ENCODE data around the gene IRF6.
A peak's percentile ranks its signal among the peaks of the same experiment; 100 is the strongest.

IRF6 gene

GRCh38 chr1:209823143-209824041 lies 17.4 kb upstream of the IRF6 start:
- POLR2A ChIA-PET, result no interaction called here
- Histone ChIP-seq H3K4me3 (ENCODE audit: control insufficient read depth in 1 of 7, extremely low read depth in 1 of 7, insufficient read depth in 4 of 7, low read depth in 2 of 7, low read length in 6 of 7) (peak overlapping the region in 1 of 7 experiments; percentile 24), H3K9me3 (ENCODE audit: control extremely low read depth in 1 of 5, control insufficient read depth in 4 of 5, insufficient read depth in 2 of 5, low read depth in 1 of 5, low read length in 4 of 5) (no peaks in the 10 kb centered on the region), H3K27ac (ENCODE audit: insufficient read depth in 1 of 2, low read depth in 1 of 2, low read length in 2 of 2, poor library complexity in 1 of 2, severe bottlenecking in 2 of 2) (no peak overlapping the region), H3K4me1 (ENCODE audit: control extremely low read depth in 1 of 4, control insufficient read depth in 4 of 4, insufficient read depth in 4 of 4, low read length in 3 of 4) (peaks cover 0 to 7% (median 0%) of the 10 kb centered on the region in 4 experiments), H3K27me3 (replicated peaks in 2 of 5; ENCODE audit: control insufficient read depth in 4 of 5, insufficient read depth in 5 of 5, low read length in 4 of 5) (peaks cover 0 to 8% (median 5%) of the 10 kb centered on the region in 5 experiments), H3K36me3 (ENCODE audit: control insufficient read depth in 4 of 4, insufficient read depth in 4 of 4, low read length in 3 of 4) (no peaks in the 10 kb centered on the region)
- CTCF ChIA-PET, result interaction anchor here (0.6 to 11.4 kb wide), 13 partner anchors 9 to 224 kb away, joined by 3 to 106 read pairs (median 3); partner anchors contain the start of gene IRF6
- peak; percentile 54 to 84 (median 79) for DNase-seq
- 90% methylated on average over 3 of the region's 12 CpGs for whole genome bisulfite sequencing (ENCODE audit: insufficient coverage)

- WGBS (ENCODE audit: insufficient coverage), result 73% methylated on average over 7 of the region's 7 CpGs
- CTCF ChIA-PET, result interaction anchor here (0.9 to 11.4 kb wide), 7 partner anchors 9 to 36 kb away, joined by 3 to 106 read pairs (median 5); partner anchors contain the start of gene IRF6
- Histone ChIP-seq H3K4me3 (ENCODE audit: control insufficient read depth in 1 of 7, extremely low read depth in 1 of 7, insufficient read depth in 4 of 7, low read depth in 2 of 7, low read length in 6 of 7) (peak overlapping the region in 1 of 7 experiments; percentile 24), H3K4me1 (ENCODE audit: control extremely low read depth in 1 of 4, control insufficient read depth in 4 of 4, insufficient read depth in 4 of 4, low read length in 3 of 4) (peaks cover 0 to 5% (median 0%) of the 10 kb centered on the region in 4 experiments), H3K36me3 (ENCODE audit: control insufficient read depth in 4 of 4, insufficient read depth in 4 of 4, low read length in 3 of 4) (no peaks in the 10 kb centered on the region), H3K27me3 (replicated peaks in 2 of 5; ENCODE audit: control insufficient read depth in 4 of 5, insufficient read depth in 5 of 5, low read length in 4 of 5) (peaks cover 0 to 8% (median 5%) of the 10 kb centered on the region in 5 experiments), H3K27ac (ENCODE audit: insufficient read depth in 1 of 2, low read depth in 1 of 2, low read length in 2 of 2, poor library complexity in 1 of 2, severe bottlenecking in 2 of 2) (no peak overlapping the region), H3K9me3 (ENCODE audit: control extremely low read depth in 1 of 5, control insufficient read depth in 4 of 5, insufficient read depth in 2 of 5, low read depth in 1 of 5, low read length in 4 of 5) (no peaks in the 10 kb centered on the region)
- no peak for DNase-seq
- POLR2A ChIA-PET, result no interaction called here
These were observed 16.8 kb upstream of the IRF6 start for GRCh38 chr1:209822706-209823105.

GRCh38 chr1:209820986-209821385 lies 15.0 kb upstream of the IRF6 start:
- 96% methylated on average over 2 of the region's 4 CpGs for WGBS (ENCODE audit: insufficient coverage)
- Histone ChIP-seq H3K9me3 (ENCODE audit: control extremely low read depth in 1 of 5, control insufficient read depth in 4 of 5, insufficient read depth in 2 of 5, low read depth in 1 of 5, low read length in 4 of 5) (no peaks in the 10 kb centered on the region), H3K27ac (ENCODE audit: insufficient read depth in 1 of 2, low read depth in 1 of 2, low read length in 2 of 2, poor library complexity in 1 of 2, severe bottlenecking in 2 of 2) (no peak overlapping the region), H3K36me3 (ENCODE audit: control insufficient read depth in 4 of 4, insufficient read depth in 4 of 4, low read length in 3 of 4) (no peaks in the 10 kb centered on the region), H3K27me3 (replicated peaks in 2 of 5; ENCODE audit: control insufficient read depth in 4 of 5, insufficient read depth in 5 of 5, low read length in 4 of 5) (peaks cover 0 to 8% (median 5%) of the 10 kb centered on the region in 5 experiments), H3K4me1 (ENCODE audit: control extremely low read depth in 1 of 4, control insufficient read depth in 4 of 4, insufficient read depth in 4 of 4, low read length in 3 of 4) (peaks cover 0 to 5% (median 0%) of the 10 kb centered on the region in 4 experiments), H3K4me3 (ENCODE audit: control insufficient read depth in 1 of 7, extremely low read depth in 1 of 7, insufficient read depth in 4 of 7, low read depth in 2 of 7, low read length in 6 of 7) (no peak overlapping the region)
- no peak for DNase-seq
- CTCF ChIA-PET, result interaction anchor here (0.7 to 11.4 kb wide), 2 partner anchors 11 to 47 kb away, joined by 3 to 106 read pairs; partner anchors contain the start of gene IRF6
- POLR2A ChIA-PET, result no interaction called here

- no peaks in the 10 kb centered on the region for H3K9me3 ChIP-seq (ENCODE audit: control extremely low read depth in 1 of 5, control insufficient read depth in 4 of 5, insufficient read depth in 2 of 5, low read depth in 1 of 5, low read length in 4 of 5)
- peaks cover 0 to 8% (median 5%) of the 10 kb centered on the region in 5 experiments for H3K27me3 ChIP-seq (replicated peaks in 2 of 5; ENCODE audit: control insufficient read depth in 4 of 5, insufficient read depth in 5 of 5, low read length in 4 of 5)
- H3K36me3 ChIP-seq (ENCODE audit: control insufficient read depth in 4 of 4, insufficient read depth in 4 of 4, low read length in 3 of 4), result no peaks in the 10 kb centered on the region
- no peak for DNase-seq
- CTCF ChIA-PET, result interaction anchor here (1.3 to 11.4 kb wide), 2 partner anchors 9 to 19 kb away, joined by 3 to 106 read pairs; partner anchors contain the start of gene IRF6
- peaks cover 0 to 5% (median 0%) of the 10 kb centered on the region in 4 experiments for H3K4me1 ChIP-seq (ENCODE audit: control extremely low read depth in 1 of 4, control insufficient read depth in 4 of 4, insufficient read depth in 4 of 4, low read length in 3 of 4)
- no CpG with 5 or more reads among the region's 1 CpG for WGBS (ENCODE audit: insufficient coverage)
- POLR2A ChIA-PET, result no interaction called here
- H3K27ac ChIP-seq (ENCODE audit: insufficient read depth in 1 of 2, low read depth in 1 of 2, low read length in 2 of 2, poor library complexity in 1 of 2, severe bottlenecking in 2 of 2), result no peak overlapping the region
- H3K4me3 ChIP-seq (ENCODE audit: control insufficient read depth in 1 of 7, extremely low read depth in 1 of 7, insufficient read depth in 4 of 7, low read depth in 2 of 7, low read length in 6 of 7), result no peak overlapping the region
These were observed 13.1 kb upstream of the IRF6 start for GRCh38 chr1:209819058-209819457.

- Histone ChIP-seq H3K9me3 (ENCODE audit: control extremely low read depth in 1 of 5, control insufficient read depth in 4 of 5, insufficient read depth in 2 of 5, low read depth in 1 of 5, low read length in 4 of 5) (no peaks in the 10 kb centered on the region), H3K27me3 (replicated peaks in 2 of 5; ENCODE audit: control insufficient read depth in 4 of 5, insufficient read depth in 5 of 5, low read length in 4 of 5) (peaks cover 0 to 8% (median 5%) of the 10 kb centered on the region in 5 experiments), H3K4me3 (ENCODE audit: control insufficient read depth in 1 of 7, extremely low read depth in 1 of 7, insufficient read depth in 4 of 7, low read depth in 2 of 7, low read length in 6 of 7) (no peak overlapping the region), H3K36me3 (ENCODE audit: control insufficient read depth in 4 of 4, insufficient read depth in 4 of 4, low read length in 3 of 4) (no peaks in the 10 kb centered on the region), H3K4me1 (ENCODE audit: control extremely low read depth in 1 of 4, control insufficient read depth in 4 of 4, insufficient read depth in 4 of 4, low read length in 3 of 4) (no peaks in the 10 kb centered on the region), H3K27ac (ENCODE audit: insufficient read depth in 1 of 2, low read depth in 1 of 2, low read length in 2 of 2, poor library complexity in 1 of 2, severe bottlenecking in 2 of 2) (no peak overlapping the region)
- ChIA-PET CTCF (interaction anchor here (11.4 kb wide), 1 partner anchor 7 kb away, joined by 106 read pairs; the partner anchor contains the start of gene IRF6), POLR2A (no interaction called here)
- 100% methylated on average over 1 of the region's 1 CpG for WGBS (ENCODE audit: insufficient coverage)
- DNase-seq, result no peak
These were observed 11.7 kb upstream of the IRF6 start for GRCh38 chr1:209817691-209818090.

GRCh38 chr1:209816923-209817322 lies 11.0 kb upstream of the IRF6 start:
- DNase-seq, result no peak
- Histone ChIP-seq H3K9me3 (ENCODE audit: control extremely low read depth in 1 of 5, control insufficient read depth in 4 of 5, insufficient read depth in 2 of 5, low read depth in 1 of 5, low read length in 4 of 5) (no peaks in the 10 kb centered on the region), H3K4me1 (ENCODE audit: control extremely low read depth in 1 of 4, control insufficient read depth in 4 of 4, insufficient read depth in 4 of 4, low read length in 3 of 4) (no peaks in the 10 kb centered on the region), H3K36me3 (ENCODE audit: control insufficient read depth in 4 of 4, insufficient read depth in 4 of 4, low read length in 3 of 4) (no peaks in the 10 kb centered on the region), H3K4me3 (ENCODE audit: control insufficient read depth in 1 of 7, extremely low read depth in 1 of 7, insufficient read depth in 4 of 7, low read depth in 2 of 7, low read length in 6 of 7) (no peak overlapping the region), H3K27ac (ENCODE audit: insufficient read depth in 1 of 2, low read depth in 1 of 2, low read length in 2 of 2, poor library complexity in 1 of 2, severe bottlenecking in 2 of 2) (no peak overlapping the region), H3K27me3 (replicated peaks in 2 of 5; ENCODE audit: control insufficient read depth in 4 of 5, insufficient read depth in 5 of 5, low read length in 4 of 5) (peaks cover 0 to 8% (median 5%) of the 10 kb centered on the region in 5 experiments)
- ChIA-PET POLR2A (no interaction called here), CTCF (interaction anchor here (12.7 kb wide), 1 partner anchor 6 kb away, joined by 106 read pairs; the partner anchor contains the start of gene UTP25)
- WGBS (ENCODE audit: insufficient coverage), result 75% methylated on average over 3 of the region's 3 CpGs

- Histone ChIP-seq H3K9me3 (ENCODE audit: control extremely low read depth in 1 of 5, control insufficient read depth in 4 of 5, insufficient read depth in 2 of 5, low read depth in 1 of 5, low read length in 4 of 5) (no peaks in the 10 kb centered on the region), H3K27me3 (replicated peaks in 2 of 5; ENCODE audit: control insufficient read depth in 4 of 5, insufficient read depth in 5 of 5, low read length in 4 of 5) (peaks cover 0 to 6% (median 3%) of the 10 kb centered on the region in 5 experiments), H3K36me3 (ENCODE audit: control insufficient read depth in 4 of 4, insufficient read depth in 4 of 4, low read length in 3 of 4) (no peaks in the 10 kb centered on the region), H3K27ac (ENCODE audit: insufficient read depth in 1 of 2, low read depth in 1 of 2, low read length in 2 of 2, poor library complexity in 1 of 2, severe bottlenecking in 2 of 2) (no peak overlapping the region), H3K4me3 (ENCODE audit: control insufficient read depth in 1 of 7, extremely low read depth in 1 of 7, insufficient read depth in 4 of 7, low read depth in 2 of 7, low read length in 6 of 7) (no peak overlapping the region), H3K4me1 (ENCODE audit: control extremely low read depth in 1 of 4, control insufficient read depth in 4 of 4, insufficient read depth in 4 of 4, low read length in 3 of 4) (no peaks in the 10 kb centered on the region)
- DNase-seq, result no peak
- ChIA-PET POLR2A (no interaction called here), CTCF (interaction anchor here (0.6 to 12.7 kb wide), 6 partner anchors 7 to 1226 kb away, joined by 3 to 106 read pairs (median 3); partner anchors contain the start of gene UTP25)
- WGBS (ENCODE audit: insufficient coverage), result 90% methylated on average over 6 of the region's 6 CpGs
These were observed 10.0 kb upstream of the IRF6 start for GRCh38 chr1:209815931-209816341.

Data from common myeloid progenitor, CD34-positive (primary cell).